ENCODE measurements around the gene EVL. TPM values are rescaled to one million over a fixed set of nuclear protein-coding genes. Genes with fewer than 3 reads are reported as not detected.

The EVL gene
- polyA plus RNA-seq, 2 of the 4 experiments (the other 2 are of a cell fraction): 14.8 to 32.9 TPM

DNA sequence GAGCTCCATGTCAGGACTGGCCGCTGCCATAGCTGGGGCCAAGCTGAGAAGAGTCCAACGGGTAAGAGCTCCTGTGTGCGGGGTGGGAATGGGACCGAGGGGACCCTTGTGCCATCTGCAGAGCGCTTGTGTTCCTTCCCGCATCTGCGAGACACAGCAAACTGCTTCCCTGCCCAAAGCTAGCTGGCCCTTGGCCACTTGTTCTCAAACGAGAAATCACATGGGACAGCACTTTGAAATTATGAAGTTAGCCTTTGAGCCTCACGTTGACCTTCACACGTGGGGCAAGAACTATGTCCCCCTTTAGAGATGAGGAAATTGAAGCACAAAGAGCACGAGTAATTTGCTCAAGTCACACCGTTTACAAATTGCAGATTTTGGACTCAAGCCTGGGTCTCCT is 63.5 kb downstream of the EVL start:
- Histone ChIP-seq H3K9me3 (no peaks in the 10 kb centered on the region), H3K4me1 (no peaks in the 10 kb centered on the region), H3K27ac (no peak overlapping the region), H3K4me3 (no peak overlapping the region), H3K4me2 (no peak overlapping the region)
- no peak for DNase-seq (ENCODE audit: low read depth in 1 of 2, low spot score in 1 of 2)
- CTCF ChIA-PET: interaction anchor here (0.6 to 2.5 kb wide), 3 partner anchors 14 to 27 kb away, joined by 3 to 7 read pairs (median 3); no protein-coding TSS in a partner anchor
- FAIRE-seq: no peak
- POLR2A ChIA-PET: no interaction called here
- TF ChIP-seq RNF2 (IDR thresholded peaks at IDR 0.05; ENCODE audit: borderline replicate concordance, low read depth): no peak
- TF ChIP-seq, protein P1, sequence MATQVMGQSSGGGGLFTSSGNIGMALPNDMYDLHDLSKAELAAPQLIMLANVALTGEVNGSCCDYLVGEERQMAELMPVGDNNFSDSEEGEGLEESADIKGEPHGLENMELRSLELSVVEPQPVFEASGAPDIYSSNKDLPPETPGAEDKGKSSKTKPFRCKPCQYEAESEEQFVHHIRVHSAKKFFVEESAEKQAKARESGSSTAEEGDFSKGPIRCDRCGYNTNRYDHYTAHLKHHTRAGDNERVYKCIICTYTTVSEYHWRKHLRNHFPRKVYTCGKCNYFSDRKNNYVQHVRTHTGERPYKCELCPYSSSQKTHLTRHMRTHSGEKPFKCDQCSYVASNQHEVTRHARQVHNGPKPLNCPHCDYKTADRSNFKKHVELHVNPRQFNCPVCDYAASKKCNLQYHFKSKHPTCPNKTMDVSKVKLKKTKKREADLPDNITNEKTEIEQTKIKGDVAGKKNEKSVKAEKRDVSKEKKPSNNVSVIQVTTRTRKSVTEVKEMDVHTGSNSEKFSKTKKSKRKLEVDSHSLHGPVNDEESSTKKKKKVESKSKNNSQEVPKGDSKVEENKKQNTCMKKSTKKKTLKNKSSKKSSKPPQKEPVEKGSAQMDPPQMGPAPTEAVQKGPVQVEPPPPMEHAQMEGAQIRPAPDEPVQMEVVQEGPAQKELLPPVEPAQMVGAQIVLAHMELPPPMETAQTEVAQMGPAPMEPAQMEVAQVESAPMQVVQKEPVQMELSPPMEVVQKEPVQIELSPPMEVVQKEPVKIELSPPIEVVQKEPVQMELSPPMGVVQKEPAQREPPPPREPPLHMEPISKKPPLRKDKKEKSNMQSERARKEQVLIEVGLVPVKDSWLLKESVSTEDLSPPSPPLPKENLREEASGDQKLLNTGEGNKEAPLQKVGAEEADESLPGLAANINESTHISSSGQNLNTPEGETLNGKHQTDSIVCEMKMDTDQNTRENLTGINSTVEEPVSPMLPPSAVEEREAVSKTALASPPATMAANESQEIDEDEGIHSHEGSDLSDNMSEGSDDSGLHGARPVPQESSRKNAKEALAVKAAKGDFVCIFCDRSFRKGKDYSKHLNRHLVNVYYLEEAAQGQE (IDR thresholded peaks at IDR 0.05): no peak
- TF ChIP-seq BHLHE40 (IDR thresholded peaks at IDR 0.05; ENCODE audit: low read depth, low read length): no peak
- TF ChIP-seq POLR2AphosphoS2 (conservative IDR thresholded peaks at IDR 0.05; ENCODE audit: low read length): no peak
- ATAC-seq: no peak
- WGBS (ENCODE audit: missing lambda C conversion rate): 85% methylated on average over 10 of the region's 12 CpGs

- WGBS (ENCODE audit: missing lambda C conversion rate): 94% methylated on average over 7 of the region's 7 CpGs
Measured at GRCh38 chr14:100129161-100129589, 64.0 kb downstream of the EVL start.

GRCh38 chr14:100130521-100130920 is 65.3 kb downstream of the EVL start:
- no peak for ATAC-seq
- ChIA-PET CTCF (interaction anchor here (0.8 to 2.2 kb wide), 5 partner anchors 9 to 62 kb away, joined by 3 to 10 read pairs (median 5); no protein-coding TSS in a partner anchor), POLR2A (no interaction called here)
- DNase-seq (ENCODE audit: low read depth in 1 of 2, low spot score in 1 of 2): no peak
- H3K9me3 ChIP-seq: no peaks in the 10 kb centered on the region
- H3K4me1 ChIP-seq: no peaks in the 10 kb centered on the region
- TF ChIP-seq MYC (IDR thresholded peaks at IDR 0.05; ENCODE audit: borderline replicate concordance, low read length) (no peak), ZNF302 (CRISPR knock-in tag; IDR thresholded peaks at IDR 0.05) (no peak), SMC3 (IDR thresholded peaks at IDR 0.05) (no peak), CBX8 (IDR thresholded peaks at IDR 0.05) (no peak), POLR2AphosphoS2 (conservative IDR thresholded peaks at IDR 0.05; ENCODE audit: low read length) (no peak), HDAC2 (IDR thresholded peaks at IDR 0.05) (no peak), HOXA7 (CRISPR knock-in tag; IDR thresholded peaks at IDR 0.05) (no peak), TFCP2L1 (CRISPR knock-in tag; IDR thresholded peaks at IDR 0.05) (no peak), CBX2 (IDR thresholded peaks at IDR 0.05; ENCODE audit: borderline replicate concordance, low read depth) (no peak), KDM5A (IDR thresholded peaks at IDR 0.05) (no peak), ZSCAN20 (CRISPR knock-in tag; IDR thresholded peaks at IDR 0.05) (no peak), CEBPB (IDR thresholded peaks at IDR 0.05) (no peak), ZC3H11A (IDR thresholded peaks at IDR 0.05) (no peak), PHF8 (IDR thresholded peaks at IDR 0.05; ENCODE audit: borderline replicate concordance, low read depth) (no peak), MAZ (IDR thresholded peaks at IDR 0.05; ENCODE audit: borderline replicate concordance, low read depth, low read length) (no peak), RARB (CRISPR knock-in tag; IDR thresholded peaks at IDR 0.05) (no peak), SREBF2 (IDR thresholded peaks at IDR 0.05) (no peak), NPAS2 (CRISPR knock-in tag; IDR thresholded peaks at IDR 0.05; ENCODE audit: borderline replicate concordance) (no peak)
- TF ChIP-seq, protein P2, sequence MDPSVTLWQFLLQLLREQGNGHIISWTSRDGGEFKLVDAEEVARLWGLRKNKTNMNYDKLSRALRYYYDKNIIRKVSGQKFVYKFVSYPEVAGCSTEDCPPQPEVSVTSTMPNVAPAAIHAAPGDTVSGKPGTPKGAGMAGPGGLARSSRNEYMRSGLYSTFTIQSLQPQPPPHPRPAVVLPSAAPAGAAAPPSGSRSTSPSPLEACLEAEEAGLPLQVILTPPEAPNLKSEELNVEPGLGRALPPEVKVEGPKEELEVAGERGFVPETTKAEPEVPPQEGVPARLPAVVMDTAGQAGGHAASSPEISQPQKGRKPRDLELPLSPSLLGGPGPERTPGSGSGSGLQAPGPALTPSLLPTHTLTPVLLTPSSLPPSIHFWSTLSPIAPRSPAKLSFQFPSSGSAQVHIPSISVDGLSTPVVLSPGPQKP (IDR thresholded peaks at IDR 0.05; ENCODE audit: low read depth, low read length): no peak
- TF ChIP-seq, protein P3, sequence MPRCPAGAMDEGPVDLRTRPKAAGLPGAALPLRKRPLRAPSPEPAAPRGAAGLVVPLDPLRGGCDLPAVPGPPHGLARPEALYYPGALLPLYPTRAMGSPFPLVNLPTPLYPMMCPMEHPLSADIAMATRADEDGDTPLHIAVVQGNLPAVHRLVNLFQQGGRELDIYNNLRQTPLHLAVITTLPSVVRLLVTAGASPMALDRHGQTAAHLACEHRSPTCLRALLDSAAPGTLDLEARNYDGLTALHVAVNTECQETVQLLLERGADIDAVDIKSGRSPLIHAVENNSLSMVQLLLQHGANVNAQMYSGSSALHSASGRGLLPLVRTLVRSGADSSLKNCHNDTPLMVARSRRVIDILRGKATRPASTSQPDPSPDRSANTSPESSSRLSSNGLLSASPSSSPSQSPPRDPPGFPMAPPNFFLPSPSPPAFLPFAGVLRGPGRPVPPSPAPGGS (IDR thresholded peaks at IDR 0.05): no peak
- no peak overlapping the region for H3K27ac ChIP-seq
- no peak for FAIRE-seq
- H3K4me3 ChIP-seq: no peak overlapping the region
- H3K4me2 ChIP-seq: no peak overlapping the region
- 89% methylated on average over 10 of the region's 11 CpGs for WGBS (ENCODE audit: missing lambda C conversion rate)

More at GRCh38 chr14:100129161-100129589, 64.0 kb downstream of the EVL start:
- CTCF ChIA-PET: interaction anchor here (0.6 to 2.5 kb wide), 4 partner anchors 13 to 98 kb away, joined by 3 to 7 read pairs (median 3); no protein-coding TSS in a partner anchor
- POLR2A ChIA-PET: no interaction called here
- Histone ChIP-seq H3K4me3 (no peak overlapping the region), H3K4me2 (no peak overlapping the region), H3K9me3 (no peaks in the 10 kb centered on the region), H3K4me1 (no peaks in the 10 kb centered on the region), H3K27ac (no peak overlapping the region)
- DNase-seq (ENCODE audit: low read depth in 1 of 2, low spot score in 1 of 2) (no peak), FAIRE-seq (no peak), ATAC-seq (no peak)
- TF ChIP-seq, protein P4, sequence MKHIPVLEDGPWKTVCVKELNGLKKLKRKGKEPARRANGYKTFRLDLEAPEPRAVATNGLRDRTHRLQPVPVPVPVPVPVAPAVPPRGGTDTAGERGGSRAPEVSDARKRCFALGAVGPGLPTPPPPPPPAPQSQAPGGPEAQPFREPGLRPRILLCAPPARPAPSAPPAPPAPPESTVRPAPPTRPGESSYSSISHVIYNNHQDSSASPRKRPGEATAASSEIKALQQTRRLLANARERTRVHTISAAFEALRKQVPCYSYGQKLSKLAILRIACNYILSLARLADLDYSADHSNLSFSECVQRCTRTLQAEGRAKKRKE (CRISPR knock-in tag; IDR thresholded peaks at IDR 0.05; ENCODE audit: low read depth): no peak
- no peak for TF ChIP-seq RARB (CRISPR knock-in tag; IDR thresholded peaks at IDR 0.05)
- no peak for TF ChIP-seq KDM1A (IDR thresholded peaks at IDR 0.05; ENCODE audit: low read depth)
- TF ChIP-seq, protein P5, sequence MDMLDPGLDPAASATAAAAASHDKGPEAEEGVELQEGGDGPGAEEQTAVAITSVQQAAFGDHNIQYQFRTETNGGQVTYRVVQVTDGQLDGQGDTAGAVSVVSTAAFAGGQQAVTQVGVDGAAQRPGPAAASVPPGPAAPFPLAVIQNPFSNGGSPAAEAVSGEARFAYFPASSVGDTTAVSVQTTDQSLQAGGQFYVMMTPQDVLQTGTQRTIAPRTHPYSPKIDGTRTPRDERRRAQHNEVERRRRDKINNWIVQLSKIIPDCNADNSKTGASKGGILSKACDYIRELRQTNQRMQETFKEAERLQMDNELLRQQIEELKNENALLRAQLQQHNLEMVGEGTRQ (IDR thresholded peaks at IDR 0.05): no peak
- TF ChIP-seq MAZ (IDR thresholded peaks at IDR 0.05; ENCODE audit: borderline replicate concordance, low read depth, low read length): no peak
- TF ChIP-seq CBX8 (IDR thresholded peaks at IDR 0.05): no peak
